ENCODE data around the gene SEPTIN12. TPM values are rescaled to one million over a fixed set of nuclear protein-coding genes. Genes with fewer than 3 reads are reported as not detected.

SEPTIN12 gene
- total RNA-seq, 2 experiments from 2014 or later = not detected

- Mint-ChIP-seq H3K36me3 (peaks cover 6% of the 10 kb centered on the region), H3K27me3 (no peaks in the 10 kb centered on the region), H3K27ac (peak overlapping the region; percentile 18), H3K4me3 (peak overlapping the region; percentile 66), H3K4me1 (peaks cover 12% of the 10 kb centered on the region), H3K9me3 (no peaks in the 10 kb centered on the region)
- DNase-seq (no peak), ATAC-seq (ENCODE audit: low read depth) (no peak)
- POLR2A ChIA-PET = no interaction called here
These were observed 12.3 kb upstream of the SEPTIN12 start for GRCh38 chr16:4800290-4801041.

- Mint-ChIP-seq H3K4me3 (no peak overlapping the region), H3K9me3 (no peaks in the 10 kb centered on the region), H3K4me1 (peaks cover 12% of the 10 kb centered on the region), H3K36me3 (no peaks in the 10 kb centered on the region), H3K27me3 (no peaks in the 10 kb centered on the region), H3K27ac (peak overlapping the region; percentile 42)
- POLR2A ChIA-PET = no interaction called here
- ATAC-seq (ENCODE audit: low read depth) (no peak), DNase-seq (no peak)
These were observed 11.2 kb upstream of the SEPTIN12 start for GRCh38 chr16:4799171-4799855.

- peaks cover 9% of the 10 kb centered on the region for H3K4me1 Mint-ChIP-seq
- no peak overlapping the region for H3K4me3 Mint-ChIP-seq
- no peaks in the 10 kb centered on the region for H3K36me3 Mint-ChIP-seq
- H3K27ac Mint-ChIP-seq = no peak overlapping the region
- ATAC-seq (ENCODE audit: low read depth) = no peak
- DNase-seq = no peak
- POLR2A ChIA-PET = no interaction called here
- H3K27me3 Mint-ChIP-seq = no peaks in the 10 kb centered on the region
- no peaks in the 10 kb centered on the region for H3K9me3 Mint-ChIP-seq
These were observed 10.3 kb upstream of the SEPTIN12 start for GRCh38 chr16:4798456-4798855.

- no peaks in the 10 kb centered on the region for H3K9me3 Mint-ChIP-seq
- POLR2A ChIA-PET = no interaction called here
- H3K36me3 Mint-ChIP-seq = no peaks in the 10 kb centered on the region
- H3K27me3 Mint-ChIP-seq = no peaks in the 10 kb centered on the region
- ATAC-seq (ENCODE audit: low read depth) (no peak), DNase-seq (no peak)
- H3K4me3 Mint-ChIP-seq = no peak overlapping the region
- H3K4me1 Mint-ChIP-seq = peaks cover 5% of the 10 kb centered on the region
- H3K27ac Mint-ChIP-seq = no peak overlapping the region
These were observed 9.7 kb upstream of the SEPTIN12 start for GRCh38 chr16:4797805-4798252.

- no peaks in the 10 kb centered on the region for H3K36me3 Mint-ChIP-seq
- H3K4me3 Mint-ChIP-seq = no peak overlapping the region
- POLR2A ChIA-PET = interaction anchor here (0.8 kb wide), 1 partner anchor 12 kb away, joined by 4 read pairs; no protein-coding TSS in a partner anchor
- H3K9me3 Mint-ChIP-seq = no peaks in the 10 kb centered on the region
- no peak for DNase-seq
- ATAC-seq (ENCODE audit: low read depth) = no peak
- H3K27ac Mint-ChIP-seq = no peak overlapping the region
- H3K4me1 Mint-ChIP-seq = peaks cover 5% of the 10 kb centered on the region
- H3K27me3 Mint-ChIP-seq = no peaks in the 10 kb centered on the region
These were observed 9.0 kb upstream of the SEPTIN12 start for GRCh38 chr16:4796982-4797804.

GRCh38 chr16:4795828-4796572 is 7.9 kb upstream of the SEPTIN12 start:
- H3K36me3 Mint-ChIP-seq = no peaks in the 10 kb centered on the region
- no peak overlapping the region for H3K27ac Mint-ChIP-seq
- no peaks in the 10 kb centered on the region for H3K9me3 Mint-ChIP-seq
- POLR2A ChIA-PET = interaction anchor here (0.7 to 0.8 kb wide), 2 partner anchors 9 to 11 kb away, joined by 3 to 4 read pairs; no protein-coding TSS in a partner anchor
- peaks cover 7% of the 10 kb centered on the region for H3K4me1 Mint-ChIP-seq
- no peak for DNase-seq
- no peaks in the 10 kb centered on the region for H3K27me3 Mint-ChIP-seq
- no peak for ATAC-seq (ENCODE audit: low read depth)
- no peak overlapping the region for H3K4me3 Mint-ChIP-seq

GRCh38 chr16:4795181-4795827 is 7.2 kb upstream of the SEPTIN12 start, which contains the start of gene SMIM22:
TSS of gene SMIM22 (plus strand) at chr16:4795369. CDS start at chr16:4795735, 366 bp downstream.
- Mint-ChIP-seq H3K27me3 (no peaks in the 10 kb centered on the region), H3K4me1 (peaks cover 2% of the 10 kb centered on the region), H3K27ac (no peak within 1 kb of the TSS), H3K4me3 (no peak within 1 kb of the TSS), H3K36me3 (no peaks in the 10 kb centered on the region), H3K9me3 (no peaks in the 10 kb centered on the region)
- POLR2A ChIA-PET = no interaction called here
- DNase-seq = no peak
- ATAC-seq (ENCODE audit: low read depth) = no peak

GRCh38 chr16:4792951-4793513 is 4.9 kb upstream of the SEPTIN12 start:
- Mint-ChIP-seq H3K27me3 (peaks cover 2% of the 10 kb centered on the region), H3K9me3 (no peaks in the 10 kb centered on the region), H3K36me3 (no peaks in the 10 kb centered on the region), H3K27ac (no peak overlapping the region), H3K4me1 (peaks cover 2% of the 10 kb centered on the region), H3K4me3 (no peak overlapping the region)
- ATAC-seq (ENCODE audit: low read depth) (no peak), DNase-seq (no peak)
- POLR2A ChIA-PET = interaction anchor here (0.7 kb wide), 1 partner anchor 9 kb away, joined by 3 read pairs; the partner anchor contains the start of gene ROGDI

- peaks cover 2% of the 10 kb centered on the region for H3K27me3 Mint-ChIP-seq
- no peak for DNase-seq
- no peak overlapping the region for H3K4me3 Mint-ChIP-seq
- ATAC-seq (ENCODE audit: low read depth) = no peak
- POLR2A ChIA-PET = no interaction called here
- H3K9me3 Mint-ChIP-seq = no peaks in the 10 kb centered on the region
- H3K4me1 Mint-ChIP-seq = peaks cover 2% of the 10 kb centered on the region
- no peak overlapping the region for H3K27ac Mint-ChIP-seq
- H3K36me3 Mint-ChIP-seq = no peaks in the 10 kb centered on the region
These were observed 2.7 kb upstream of the SEPTIN12 start for GRCh38 chr16:4790871-4791270.

GRCh38 chr16:4790261-4790660 is 2.1 kb upstream of the SEPTIN12 start:
- Mint-ChIP-seq H3K36me3 (no peaks in the 10 kb centered on the region), H3K4me3 (no peak overlapping the region), H3K9me3 (no peaks in the 10 kb centered on the region), H3K4me1 (peaks cover 2% of the 10 kb centered on the region), H3K27me3 (peaks cover 2% of the 10 kb centered on the region), H3K27ac (no peak overlapping the region)
- ATAC-seq (ENCODE audit: low read depth) = no peak
- POLR2A ChIA-PET = no interaction called here
- no peak for DNase-seq

GRCh38 chr16:4788910-4789309 is 765 bp upstream of the SEPTIN12 start:
- H3K9me3 Mint-ChIP-seq = no peaks in the 10 kb centered on the region
- H3K27ac Mint-ChIP-seq = no peak overlapping the region
- no peaks in the 10 kb centered on the region for H3K36me3 Mint-ChIP-seq
- peaks cover 2% of the 10 kb centered on the region for H3K4me1 Mint-ChIP-seq
- H3K27me3 Mint-ChIP-seq = peaks cover 2% of the 10 kb centered on the region
- H3K4me3 Mint-ChIP-seq = no peak overlapping the region
- ATAC-seq (ENCODE audit: low read depth) (no peak), DNase-seq (no peak)
- POLR2A ChIA-PET = interaction anchor here (1.3 kb wide), 1 partner anchor 54 kb away, joined by 3 read pairs; the partner anchor contains the start of genes ANKS3 and DNAAF8

GRCh38 chr16:4788489-4788889 is 344 bp upstream of the SEPTIN12 start:
- Mint-ChIP-seq H3K9me3 (no peaks in the 10 kb centered on the region), H3K4me3 (no peak overlapping the region), H3K27me3 (peaks cover 2% of the 10 kb centered on the region), H3K27ac (no peak overlapping the region), H3K36me3 (no peaks in the 10 kb centered on the region), H3K4me1 (peaks cover 2% of the 10 kb centered on the region)
- ATAC-seq (ENCODE audit: low read depth) = no peak
- POLR2A ChIA-PET = interaction anchor here (1.3 kb wide), 1 partner anchor 54 kb away, joined by 3 read pairs; the partner anchor contains the start of genes ANKS3 and DNAAF8
- DNase-seq = no peak
